GM06990 (cell line): ENCODE data around the gene TYSND1.

Experiments used
- DNase-seq: peaks from one replicate; pipeline ENCODE4 v3.0.0-alpha.2; 2011; ENCODE audit not compliant: insufficient read length; ENCODE audit errors: extremely low read depth
- H3K27me3 ChIP-seq: replicated peaks from 2 replicates; pipeline ENCODE4 v1.6.0; 2011; ENCODE audit warnings: low read length; ENCODE audit not compliant: control insufficient read depth, insufficient read depth
- H3K36me3 ChIP-seq: 2 replicates; pipeline ENCODE4 v1.5.1; 2011; ENCODE audit warnings: low read length; ENCODE audit not compliant: control insufficient read depth, insufficient read depth
- H3K4me3 ChIP-seq: replicated peaks from 2 replicates; pipeline ENCODE4 v1.5.1; 2011; ENCODE audit warnings: low read depth, mild to moderate bottlenecking, control low read depth, low read length
- TF ChIP-seq, protein P1 (sequence below): IDR thresholded peaks from 2 replicates; pipeline ENCODE4 v1.5.1; 2011; ENCODE audit warnings: low read length, control low read depth, mild to moderate bottlenecking, inconsistent platforms; ENCODE audit not compliant: insufficient read depth, poor library complexity, severe bottlenecking

TYSND1 gene

DNA sequence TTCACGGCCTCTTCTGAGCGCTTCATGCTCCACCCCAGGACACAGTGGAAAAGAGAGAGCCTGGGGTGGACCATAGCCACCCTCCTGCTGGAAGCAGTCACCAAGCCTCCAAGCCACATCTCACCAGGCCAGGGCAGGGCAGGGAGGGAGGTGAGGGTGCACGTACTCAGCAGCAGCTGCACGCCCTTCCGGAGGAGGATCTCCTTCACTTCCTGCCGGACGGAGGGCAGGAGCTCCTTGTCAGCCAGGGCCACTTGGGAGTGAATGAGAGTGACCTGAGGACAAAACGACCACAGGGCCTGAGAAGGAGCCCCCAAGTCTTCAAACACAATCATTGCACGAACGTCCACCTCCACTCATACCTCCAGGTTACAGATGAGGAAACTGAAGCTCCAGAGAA, 28.9 kb downstream of the TYSND1 start:
- TF ChIP-seq, protein P1, sequence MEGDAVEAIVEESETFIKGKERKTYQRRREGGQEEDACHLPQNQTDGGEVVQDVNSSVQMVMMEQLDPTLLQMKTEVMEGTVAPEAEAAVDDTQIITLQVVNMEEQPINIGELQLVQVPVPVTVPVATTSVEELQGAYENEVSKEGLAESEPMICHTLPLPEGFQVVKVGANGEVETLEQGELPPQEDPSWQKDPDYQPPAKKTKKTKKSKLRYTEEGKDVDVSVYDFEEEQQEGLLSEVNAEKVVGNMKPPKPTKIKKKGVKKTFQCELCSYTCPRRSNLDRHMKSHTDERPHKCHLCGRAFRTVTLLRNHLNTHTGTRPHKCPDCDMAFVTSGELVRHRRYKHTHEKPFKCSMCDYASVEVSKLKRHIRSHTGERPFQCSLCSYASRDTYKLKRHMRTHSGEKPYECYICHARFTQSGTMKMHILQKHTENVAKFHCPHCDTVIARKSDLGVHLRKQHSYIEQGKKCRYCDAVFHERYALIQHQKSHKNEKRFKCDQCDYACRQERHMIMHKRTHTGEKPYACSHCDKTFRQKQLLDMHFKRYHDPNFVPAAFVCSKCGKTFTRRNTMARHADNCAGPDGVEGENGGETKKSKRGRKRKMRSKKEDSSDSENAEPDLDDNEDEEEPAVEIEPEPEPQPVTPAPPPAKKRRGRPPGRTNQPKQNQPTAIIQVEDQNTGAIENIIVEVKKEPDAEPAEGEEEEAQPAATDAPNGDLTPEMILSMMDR = no peak

DNA sequence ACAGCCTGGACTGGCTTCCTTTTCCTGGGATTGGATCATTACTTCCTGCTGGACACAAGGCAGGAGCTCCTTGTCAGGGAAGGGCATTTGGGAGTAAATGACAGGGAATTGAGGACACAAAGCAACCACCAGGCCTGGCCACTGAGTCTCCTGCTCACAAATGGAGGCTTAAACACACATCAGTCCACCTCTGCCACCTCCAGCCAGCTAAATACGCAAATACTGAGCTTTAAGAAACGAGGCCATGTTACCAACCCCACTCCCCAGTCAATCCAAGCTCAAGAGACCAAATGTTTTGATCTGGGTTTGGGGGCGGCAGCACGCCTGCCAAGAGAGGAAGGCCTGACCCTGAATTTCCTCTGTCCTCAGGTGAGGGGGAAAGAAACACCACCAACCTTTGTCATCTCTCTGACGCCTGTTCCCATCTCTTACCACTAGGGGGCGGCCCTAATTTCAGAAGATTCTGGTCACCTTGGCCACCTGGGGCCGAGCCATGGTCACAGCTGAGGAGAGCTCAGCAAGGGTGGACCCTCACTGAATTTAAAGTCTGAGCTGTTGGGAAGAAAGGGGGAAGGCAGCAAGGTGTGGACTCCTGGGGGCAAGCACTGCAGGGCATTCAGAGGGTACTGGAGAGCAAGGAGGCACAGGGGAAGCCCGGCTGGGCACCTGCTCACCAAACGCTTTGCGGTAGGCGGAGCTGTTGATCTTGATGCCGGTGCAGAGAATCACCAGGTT, 30.4 kb downstream of the TYSND1 start:
- TF ChIP-seq, protein P1 = peak; percentile 95
- DNase-seq = no peak

More for the DNA sequence above, 28.9 kb downstream of the TYSND1 start:
- no peaks in the 10 kb centered on the region for H3K27me3 ChIP-seq
- H3K36me3 ChIP-seq = peaks cover 29% of the 10 kb centered on the region
- DNase-seq = no peak
- H3K4me3 ChIP-seq = no peak overlapping the region

DNA sequence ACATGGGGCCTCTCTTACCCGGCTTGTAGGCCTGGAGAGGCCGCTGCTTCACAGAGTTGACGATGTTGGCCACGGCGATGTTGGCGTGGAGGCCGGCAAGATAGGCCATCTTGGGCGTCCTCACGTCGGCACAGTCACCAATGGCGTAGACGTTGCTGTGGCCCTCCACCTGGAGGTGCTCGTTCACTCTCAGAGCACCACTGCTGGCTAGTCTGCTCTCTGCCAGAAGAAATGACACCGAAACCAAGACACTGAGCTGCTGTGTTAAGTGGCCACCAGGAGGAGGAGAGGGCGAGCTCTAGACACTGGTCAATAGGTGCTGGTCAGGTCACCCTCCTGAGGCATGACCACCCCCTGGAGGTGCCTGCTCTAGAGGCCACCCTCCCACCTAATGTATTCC, 31.6 kb downstream of the TYSND1 start:
- TF ChIP-seq, protein P1 = no peak
- Histone ChIP-seq H3K27me3 (no peaks in the 10 kb centered on the region), H3K36me3 (peaks cover 22% of the 10 kb centered on the region), H3K4me3 (no peak overlapping the region)
- DNase-seq = no peak

More for the DNA sequence above, 30.4 kb downstream of the TYSND1 start:
- no peaks in the 10 kb centered on the region for H3K27me3 ChIP-seq
- H3K4me3 ChIP-seq = no peak overlapping the region
- peaks cover 28% of the 10 kb centered on the region for H3K36me3 ChIP-seq

DNA sequence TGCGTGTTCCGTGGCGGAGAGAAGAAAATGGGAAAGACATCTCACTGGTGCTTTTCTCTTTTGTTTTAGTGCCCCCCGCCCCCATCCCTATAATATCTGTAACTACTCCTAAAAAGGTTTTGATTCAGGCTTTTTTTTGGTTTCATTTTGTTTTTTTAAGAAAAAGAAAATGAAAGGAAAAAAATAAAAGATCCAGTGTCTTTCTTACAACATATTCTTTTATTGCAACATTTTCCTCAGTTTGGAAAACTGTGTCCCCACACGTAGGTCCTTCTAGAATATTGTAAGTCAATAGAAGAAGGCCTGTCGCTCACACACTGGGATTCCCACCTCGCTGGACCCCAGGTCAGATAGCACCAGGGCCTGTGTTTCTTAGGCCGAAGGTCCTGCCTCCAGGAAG, 34.4 kb downstream of the TYSND1 start:
- TF ChIP-seq, protein P1 = no peak
- Histone ChIP-seq H3K27me3 (no peaks in the 10 kb centered on the region), H3K36me3 (peaks cover 16% of the 10 kb centered on the region), H3K4me3 (no peak overlapping the region)
- no peak for DNase-seq

DNA sequence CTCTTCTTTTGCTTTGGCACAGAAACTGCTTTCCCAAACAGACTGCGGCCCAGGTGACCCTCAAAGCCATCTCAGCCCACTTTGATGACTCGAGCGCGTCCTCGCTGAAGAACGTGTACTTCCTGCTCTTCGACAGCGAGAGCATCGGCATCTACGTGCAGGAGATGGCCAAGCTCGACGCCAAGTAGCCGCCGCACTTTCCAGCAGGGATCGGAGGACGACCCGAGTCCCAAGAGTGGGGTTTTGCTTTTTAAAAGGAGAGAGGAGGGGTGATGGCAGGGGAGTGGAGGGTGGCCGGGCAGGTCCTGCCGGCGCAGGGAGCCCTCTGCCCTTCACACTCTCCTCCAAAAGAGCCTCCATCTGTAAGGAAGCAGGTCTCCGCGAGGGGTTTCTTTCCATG, 35.0 kb downstream of the TYSND1 start:
- no peak overlapping the region for H3K4me3 ChIP-seq
- TF ChIP-seq, protein P1 = no peak

More for the DNA sequence above, 35.0 kb downstream of the TYSND1 start:
- Histone ChIP-seq H3K27me3 (no peaks in the 10 kb centered on the region), H3K36me3 (peaks cover 16% of the 10 kb centered on the region)
- DNase-seq = no peak
